Fibroblast of lung (primary cell): ENCODE data around the gene CCDC74B. TPM values are rescaled to one million over a fixed set of nuclear protein-coding genes. Genes with fewer than 3 reads are reported as not detected.
"Not testable (repeated sequence)": the region's sequence is repeated elsewhere in the genome, so short reads cannot be mapped to it uniquely, and the experiment has no call there.

Experiments used
- DNase-seq, 2 donors: peaks; one replicate each; pipeline versions ENCODE4 v3.0.0 to v3.0.0-alpha.2; 2010; ENCODE audit warnings: low read depth in 2 of 2
- H2AFZ ChIP-seq: 2 replicates; pipeline ENCODE4 v1.5.1; 2012; ENCODE audit warnings: low read length, control low read depth, inconsistent platforms
- H3K27ac ChIP-seq: 2 replicates; pipeline ENCODE4 v1.5.1; 2011; ENCODE audit warnings: low read length, control low read depth; ENCODE audit not compliant: insufficient read depth
- H3K27me3 ChIP-seq: 2 replicates; pipeline ENCODE4 v1.5.1; 2011; ENCODE audit warnings: mild to moderate bottlenecking, low read length; ENCODE audit not compliant: control insufficient read depth, insufficient read depth
- H3K36me3 ChIP-seq: 2 replicates; pipeline ENCODE4 v1.5.1; 2011; ENCODE audit warnings: low read length; ENCODE audit not compliant: control insufficient read depth, insufficient read depth
- H3K4me1 ChIP-seq: 2 replicates; pipeline ENCODE4 v1.5.1; 2011; ENCODE audit warnings: low read length; ENCODE audit not compliant: control insufficient read depth, insufficient read depth; ENCODE audit errors: extremely low read depth
- H3K4me2 ChIP-seq: 2 replicates; pipeline ENCODE4 v1.5.1; 2011; ENCODE audit warnings: low read length, control low read depth; ENCODE audit not compliant: insufficient read depth; ENCODE audit errors: extremely low read depth
- H3K4me3 ChIP-seq, 4 experiments: fragments of 200-600 bp in 1 of 4; sonication (generic) in 1 of 4; replicated peaks in 1 of 4; 2 replicates each; pipeline ENCODE4 v1.5.1; 2011 to 2016; ENCODE audit warnings: low read length in 4 of 4, low read depth in 3 of 4, mild to moderate bottlenecking in 3 of 4, control low read depth in 2 of 4, inconsistent platforms in 1 of 4, mixed read lengths in 1 of 4; ENCODE audit not compliant: insufficient read depth in 1 of 4; ENCODE audit errors: control extremely low read depth in 1 of 4
- H3K79me2 ChIP-seq: 2 replicates; pipeline ENCODE4 v1.5.1; 2012; ENCODE audit warnings: mild to moderate bottlenecking, low read length, inconsistent platforms; ENCODE audit not compliant: control insufficient read depth, insufficient read depth
- H3K9ac ChIP-seq: 2 replicates; pipeline ENCODE4 v1.5.1; 2011; ENCODE audit warnings: mild to moderate bottlenecking, low read length, control low read depth; ENCODE audit not compliant: insufficient read depth
- H3K9me3 ChIP-seq: 2 replicates; pipeline ENCODE4 v1.5.1; 2012; ENCODE audit warnings: low read depth, low read length; ENCODE audit not compliant: control insufficient read depth, insufficient read depth
- H4K20me1 ChIP-seq: 2 replicates; pipeline ENCODE4 v1.5.1; 2011; ENCODE audit warnings: low read length; ENCODE audit not compliant: control insufficient read depth, insufficient read depth; ENCODE audit errors: extremely low read depth
- CTCF ChIP-seq, 2 donors: IDR thresholded peaks in 1 of 2; conservative IDR thresholded peaks in 1 of 2; 1 replicate in 1 of 2; 2 replicates in 1 of 2; pipeline ENCODE4 v1.5.1; 2011 to 2012; ENCODE audit warnings: low read length in 2 of 2, control low read depth in 1 of 2, inconsistent platforms in 1 of 2, low read depth in 1 of 2, mild to moderate bottlenecking in 1 of 2
- EZH2 ChIP-seq: IDR thresholded peaks from 2 replicates; pipeline ENCODE4 v1.5.1; 2012; ENCODE audit warnings: low read length, control low read depth, mild to moderate bottlenecking; ENCODE audit errors: missing control alignments
- polyA plus RNA-seq, 2 donors: library from polyadenylated mRNA; depleted of rRNA in 1 of 2; stranded (reverse) in 1 of 2; unstranded in 1 of 2; fragments of >200 nt; gene quantifications; 2 replicates each; pipeline ENCODE4 v1.2.1, GENCODE V29; 2011 to 2012; ENCODE audit warnings: missing spikeins in 1 of 2
- total RNA-seq: library from RNA; depleted of rRNA; stranded (reverse); fragments of >200 nt; gene quantifications from 2 replicates; pipeline ENCODE4 v1.2.1, GENCODE V29; 2014

CCDC74B gene
- total and polyA plus RNA-seq, 2 donors (not counting 1 experiment from before 2014, with no cell fraction given), result 1.8 to 2.0 TPM

GRCh38 chr2:130162968-130163367 is 18.1 kb upstream of the CCDC74B start:
- Histone ChIP-seq H3K4me3 (no peak overlapping the region), H3K27ac (no peak overlapping the region), H3K4me2 (no peak overlapping the region), H3K9me3 (no peaks in the 10 kb centered on the region), H3K36me3 (peaks cover 2% of the 10 kb centered on the region), H3K79me2 (no peaks in the 10 kb centered on the region), H3K9ac (no peak overlapping the region), H3K4me1 (no peaks in the 10 kb centered on the region), H4K20me1 (no peaks in the 10 kb centered on the region), H3K27me3 (no peaks in the 10 kb centered on the region), H2AFZ (no peak overlapping the region)
- TF ChIP-seq CTCF (conservative IDR thresholded peaks at IDR 0.05 in 1 of 2, IDR thresholded peaks at IDR 0.05 in 1 of 2; ENCODE audit: low read depth in 1 of 2, low read length in 2 of 2) (no peak), EZH2 (no peak)
- DNase-seq, result no peak

- H3K9ac ChIP-seq, H3K4me2 ChIP-seq, H3K4me1 ChIP-seq, DNase-seq, H3K79me2 ChIP-seq, H4K20me1 ChIP-seq, H3K27ac ChIP-seq, H3K27me3 ChIP-seq, H3K36me3 ChIP-seq, H3K4me3 ChIP-seq, H2AFZ ChIP-seq, H3K9me3 ChIP-seq: not testable (repeated sequence)
Measured at GRCh38 chr2:130162486-130162885, 17.6 kb upstream of the CCDC74B start.

- not testable (repeated sequence) for H3K4me2 ChIP-seq, H3K27me3 ChIP-seq, H2AFZ ChIP-seq, H3K36me3 ChIP-seq, H3K4me1 ChIP-seq, H3K79me2 ChIP-seq, H3K27ac ChIP-seq, H3K4me3 ChIP-seq, H3K9ac ChIP-seq, H4K20me1 ChIP-seq, H3K9me3 ChIP-seq
- peak in 1 of 2 donors; percentile 22 for DNase-seq
Measured at GRCh38 chr2:130160838-130161705, 16.2 kb upstream of the CCDC74B start.

GRCh38 chr2:130160131-130160530 is 15.2 kb upstream of the CCDC74B start:
- Histone ChIP-seq H3K27me3 (no peaks in the 10 kb centered on the region), H3K4me3 (no peak overlapping the region), H4K20me1 (no peaks in the 10 kb centered on the region), H3K79me2 (no peaks in the 10 kb centered on the region), H3K36me3 (no peaks in the 10 kb centered on the region), H3K9me3 (no peaks in the 10 kb centered on the region), H3K4me1 (no peaks in the 10 kb centered on the region), H2AFZ (no peak overlapping the region), H3K9ac (no peak overlapping the region), H3K4me2 (no peak overlapping the region), H3K27ac (no peak overlapping the region)
- TF ChIP-seq EZH2, result no peak
- no peak for TF ChIP-seq CTCF (conservative IDR thresholded peaks at IDR 0.05 in 1 of 2, IDR thresholded peaks at IDR 0.05 in 1 of 2; ENCODE audit: low read depth in 1 of 2, low read length in 2 of 2)
- no peak for DNase-seq

- not testable (repeated sequence) for H3K36me3 ChIP-seq, H3K9me3 ChIP-seq, H3K4me1 ChIP-seq, H3K9ac ChIP-seq, DNase-seq, H3K4me3 ChIP-seq, H3K79me2 ChIP-seq, H3K4me2 ChIP-seq, H3K27me3 ChIP-seq, H4K20me1 ChIP-seq, H2AFZ ChIP-seq, H3K27ac ChIP-seq
Measured at GRCh38 chr2:130159376-130159775, 14.5 kb upstream of the CCDC74B start.
